Brain microvascular endothelial cell (primary cell): ENCODE data around the gene PADI4.

Experiments
- DNase-seq: peaks from one replicate; pipeline ENCODE4 v3.0.0-alpha.2; 2020
- H3K27ac ChIP-seq: fragments of 250-450 bp; sonication (Bioruptor Pico); 2 replicates; pipeline ENCODE4 v1.5.1; 2020; ENCODE audit warnings: mild to moderate bottlenecking, moderate library complexity
- H3K27me3 ChIP-seq: fragments of 250-450 bp; sonication (Bioruptor Pico); replicated peaks from 2 replicates; pipeline ENCODE4 v1.5.1; 2020; ENCODE audit warnings: mild to moderate bottlenecking
- H3K36me3 ChIP-seq: fragments of 250-450 bp; sonication (Bioruptor Pico); replicated peaks from 2 replicates; pipeline ENCODE4 v1.5.1; 2020; ENCODE audit warnings: mild to moderate bottlenecking
- H3K4me3 ChIP-seq: 2 replicates; pipeline ENCODE4 v1.5.1; 2011; ENCODE audit warnings: low read depth, mild to moderate bottlenecking, control low read depth, low read length, moderate library complexity
- in situ Hi-C: cut with HindIII; loops from 2 replicates; pipeline ENCODE4 v1.10.0; 2017; ENCODE audit warnings: low sequenced_read_pairs, low pct_ligation_motif_present
- TF ChIP-seq, protein P1 (sequence below): IDR thresholded peaks from 2 replicates; pipeline ENCODE4 v1.5.1; 2011; ENCODE audit warnings: low read depth, mild to moderate bottlenecking, moderate library complexity, low read length, control low read depth, inconsistent platforms; ENCODE audit errors: missing control alignments

Gene PADI4

DNA sequence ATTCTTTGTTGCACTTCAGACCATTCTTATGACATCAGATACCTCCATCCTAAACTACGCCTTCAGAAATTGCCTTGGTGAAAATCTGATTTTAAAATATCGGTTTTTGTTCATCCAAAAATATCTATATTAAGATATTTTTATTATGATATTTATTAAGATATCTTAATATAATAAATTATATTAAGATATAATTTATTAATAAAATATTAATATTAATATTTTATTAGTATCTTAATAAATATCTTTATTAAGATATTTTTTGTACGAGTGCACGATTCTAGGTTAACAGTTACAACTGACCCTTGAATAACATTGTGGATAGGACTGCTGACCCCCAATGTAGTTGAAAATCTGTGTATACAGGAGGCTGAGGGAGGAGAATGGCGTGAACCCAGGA lies 20.9 kb downstream of the PADI4 start:
- in situ Hi-C loops: no loop called here
- TF ChIP-seq, protein P1, sequence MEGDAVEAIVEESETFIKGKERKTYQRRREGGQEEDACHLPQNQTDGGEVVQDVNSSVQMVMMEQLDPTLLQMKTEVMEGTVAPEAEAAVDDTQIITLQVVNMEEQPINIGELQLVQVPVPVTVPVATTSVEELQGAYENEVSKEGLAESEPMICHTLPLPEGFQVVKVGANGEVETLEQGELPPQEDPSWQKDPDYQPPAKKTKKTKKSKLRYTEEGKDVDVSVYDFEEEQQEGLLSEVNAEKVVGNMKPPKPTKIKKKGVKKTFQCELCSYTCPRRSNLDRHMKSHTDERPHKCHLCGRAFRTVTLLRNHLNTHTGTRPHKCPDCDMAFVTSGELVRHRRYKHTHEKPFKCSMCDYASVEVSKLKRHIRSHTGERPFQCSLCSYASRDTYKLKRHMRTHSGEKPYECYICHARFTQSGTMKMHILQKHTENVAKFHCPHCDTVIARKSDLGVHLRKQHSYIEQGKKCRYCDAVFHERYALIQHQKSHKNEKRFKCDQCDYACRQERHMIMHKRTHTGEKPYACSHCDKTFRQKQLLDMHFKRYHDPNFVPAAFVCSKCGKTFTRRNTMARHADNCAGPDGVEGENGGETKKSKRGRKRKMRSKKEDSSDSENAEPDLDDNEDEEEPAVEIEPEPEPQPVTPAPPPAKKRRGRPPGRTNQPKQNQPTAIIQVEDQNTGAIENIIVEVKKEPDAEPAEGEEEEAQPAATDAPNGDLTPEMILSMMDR: no peak
- no peaks in the 10 kb centered on the region for H3K27me3 ChIP-seq
- no peaks in the 10 kb centered on the region for H3K36me3 ChIP-seq
- no peak overlapping the region for H3K4me3 ChIP-seq
- H3K27ac ChIP-seq: no peak overlapping the region
- DNase-seq: no peak

DNA sequence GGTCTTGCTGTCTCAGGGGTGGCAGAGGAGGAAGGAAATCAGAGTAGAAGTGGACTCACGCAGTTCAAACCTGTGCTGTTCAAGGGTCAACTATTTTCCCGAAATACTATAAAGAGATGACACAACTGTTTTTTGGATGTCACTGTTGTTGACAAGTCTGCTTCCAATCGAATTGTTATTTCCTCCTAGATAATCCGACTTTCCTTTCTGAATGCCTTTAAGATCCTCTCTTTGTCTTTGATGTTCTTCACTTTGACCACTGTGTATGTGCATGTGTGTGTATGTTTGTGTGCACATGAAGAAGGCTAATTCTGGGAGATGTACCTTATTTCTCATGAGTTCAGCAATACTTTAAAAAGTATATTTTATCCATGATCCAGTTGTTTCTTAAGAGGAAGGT lies 21.6 kb downstream of the PADI4 start:
- Histone ChIP-seq H3K27ac (no peak overlapping the region), H3K36me3 (no peaks in the 10 kb centered on the region)
- in situ Hi-C loops: no loop called here

DNA sequence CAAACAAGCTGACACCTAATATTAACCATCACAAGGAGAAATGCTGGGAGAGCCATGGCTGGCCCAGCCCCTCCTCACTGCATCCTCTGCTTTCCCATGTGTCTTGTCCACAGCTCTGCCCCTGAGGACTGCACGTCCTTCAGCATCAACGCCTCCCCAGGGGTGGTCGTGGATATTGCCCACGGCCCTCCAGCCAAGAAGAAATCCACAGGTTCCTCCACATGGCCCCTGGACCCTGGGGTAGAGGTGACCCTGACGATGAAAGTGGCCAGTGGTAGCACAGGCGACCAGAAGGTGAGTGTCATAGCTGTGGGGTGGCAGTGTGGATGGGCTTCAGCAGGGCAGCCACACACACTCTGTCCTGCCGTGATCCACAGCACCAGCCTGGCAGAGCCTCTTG lies 22.9 kb downstream of the PADI4 start:
- H3K4me3 ChIP-seq: no peak overlapping the region
- in situ Hi-C loops: no loop called here
- no peaks in the 10 kb centered on the region for H3K36me3 ChIP-seq
- H3K27me3 ChIP-seq: no peaks in the 10 kb centered on the region
- no peak for DNase-seq
- TF ChIP-seq, protein P1: no peak
- H3K27ac ChIP-seq: no peak overlapping the region

More for the DNA sequence above, 21.6 kb downstream of the PADI4 start:
- Histone ChIP-seq H3K27me3 (no peaks in the 10 kb centered on the region), H3K4me3 (no peak overlapping the region)
- DNase-seq: no peak
- TF ChIP-seq, protein P1: no peak

DNA sequence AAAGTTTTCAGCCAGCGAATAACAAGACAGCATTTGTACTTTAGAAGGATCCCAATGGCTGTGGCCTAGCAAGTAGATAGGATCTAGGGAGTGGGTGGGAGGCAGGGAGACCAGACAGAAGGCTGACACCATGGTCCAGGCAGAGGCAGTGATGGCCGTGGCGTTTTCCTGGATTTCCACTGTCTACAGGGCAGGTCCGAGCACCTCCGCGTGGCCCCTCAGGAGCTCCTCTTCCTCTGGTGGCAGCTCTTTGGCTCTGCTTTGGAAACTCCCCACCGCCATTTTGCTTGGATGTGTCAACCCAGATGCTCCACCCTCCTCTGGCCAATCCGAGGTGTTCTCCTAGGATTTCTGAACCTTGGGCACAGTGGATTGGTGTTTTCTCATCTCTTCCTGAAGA lies 25.1 kb downstream of the PADI4 start:
- Histone ChIP-seq H3K27me3 (no peaks in the 10 kb centered on the region), H3K4me3 (no peak overlapping the region), H3K27ac (no peak overlapping the region), H3K36me3 (no peaks in the 10 kb centered on the region)
- TF ChIP-seq, protein P1: no peak
- DNase-seq: no peak
- in situ Hi-C loops: no loop called here

DNA sequence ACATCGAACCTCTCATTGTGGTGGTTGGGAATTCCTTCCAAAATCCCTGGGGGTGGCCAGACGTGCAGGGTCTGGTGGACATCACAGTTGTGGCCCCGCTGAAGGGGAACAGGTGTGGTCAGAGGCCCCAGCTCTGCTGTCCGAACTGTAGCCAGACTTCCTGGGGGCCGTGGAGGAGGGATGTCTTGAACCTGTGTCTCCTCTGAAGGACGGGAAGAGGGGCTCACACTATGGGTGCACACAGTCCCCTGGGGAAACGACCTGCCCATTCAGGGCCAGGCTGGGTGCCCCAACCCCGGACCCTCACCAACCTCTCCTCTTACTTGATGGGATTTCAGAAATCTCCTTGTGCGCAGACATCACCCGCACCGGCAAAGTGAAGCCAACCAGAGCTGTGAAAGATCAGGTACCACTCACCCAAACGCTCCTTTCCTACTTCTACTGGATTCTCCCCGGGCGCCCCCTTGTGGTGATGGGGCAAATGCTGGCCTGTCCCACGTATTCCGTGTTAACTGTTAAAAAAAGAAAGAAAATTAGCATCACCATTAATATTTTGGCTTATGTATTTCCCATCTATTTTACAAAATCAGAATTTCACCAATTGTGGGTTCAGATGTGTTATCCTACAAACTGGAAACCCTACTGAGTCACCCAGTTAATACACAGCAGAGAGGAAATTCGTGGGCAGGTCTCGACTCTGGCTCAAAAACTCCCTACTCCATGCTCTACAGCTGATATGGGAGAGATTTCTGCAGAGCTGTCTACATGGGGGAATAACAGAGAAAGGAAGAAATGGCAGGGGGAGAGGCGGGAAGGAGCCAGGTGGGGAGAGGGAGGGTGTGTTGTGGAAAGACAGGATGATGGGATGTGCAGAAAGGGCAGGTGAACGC lies 28.1 kb downstream of the PADI4 start:
- Histone ChIP-seq H3K4me3 (no peak overlapping the region), H3K27me3 (peaks cover 2% of the 10 kb centered on the region), H3K27ac (no peak overlapping the region), H3K36me3 (no peaks in the 10 kb centered on the region)
- DNase-seq: peak; percentile 58
- TF ChIP-seq, protein P1: peak; percentile 95
- in situ Hi-C loops: no loop called here
